GM19238 (cell line): ENCODE data around the gene MED27.

ENCODE experiments used
- DNase-seq: peaks from one replicate; pipeline ENCODE4 v3.0.0; 2011; ENCODE audit warnings: low spot score; ENCODE audit not compliant: insufficient read length

Gene MED27

GRCh38 chr9:131815970-131816873 lies 263.4 kb downstream of the MED27 start:
- no peak for DNase-seq

- DNase-seq: no peak
Observed at GRCh38 chr9:131814707-131815106, 265.0 kb downstream of the MED27 start.

GRCh38 chr9:131813116-131813515 lies 266.6 kb downstream of the MED27 start:
- DNase-seq: no peak

DNA sequence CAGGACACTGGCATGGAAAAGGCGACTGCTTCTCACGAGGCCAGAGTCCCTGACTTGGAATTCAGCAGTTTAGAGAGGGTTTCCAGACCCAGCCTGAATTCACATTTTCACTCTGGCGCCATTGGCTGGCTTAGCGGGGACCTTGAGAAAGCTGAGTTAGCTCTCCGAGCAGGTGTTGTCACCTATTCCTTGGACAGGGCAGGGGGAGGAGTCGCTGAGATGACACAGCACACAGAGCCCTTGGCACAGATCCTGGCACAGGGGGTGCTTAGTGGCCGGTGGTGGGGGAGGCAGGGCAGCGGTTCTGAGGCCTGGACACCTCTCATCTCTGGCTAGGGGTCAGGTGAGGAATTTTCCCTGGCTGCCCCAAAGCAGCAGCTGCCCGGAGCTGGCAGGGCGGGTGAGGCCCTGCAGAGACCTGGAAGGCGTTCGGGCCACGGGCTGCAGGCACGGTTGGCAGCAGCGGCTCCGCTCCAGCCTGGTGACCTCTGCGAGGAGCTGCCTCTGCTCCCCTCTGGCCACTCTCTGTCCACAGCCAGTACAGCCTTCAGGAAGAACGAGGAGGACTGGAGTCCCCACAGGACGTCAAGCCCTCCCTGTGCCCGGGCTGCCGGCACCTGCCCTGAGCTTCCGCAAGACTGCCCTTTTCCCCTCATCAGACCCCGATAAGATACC lies 267.4 kb downstream of the MED27 start:
- no peak for DNase-seq

- no peak for DNase-seq
Observed at GRCh38 chr9:131811405-131811804, 268.3 kb downstream of the MED27 start.

GRCh38 chr9:131810351-131811170 lies 269.1 kb downstream of the MED27 start:
- no peak for DNase-seq
